Stimulated activated CD8-positive, alpha-beta memory T cell treated with anti-CD3 and anti-CD28 coated beads, Interleukin-15, amount 100 ng/mL, for 24 hours (primary cell): ENCODE data around the gene NXPH1.
"Not testable (repeated sequence)": the region's sequence is repeated elsewhere in the genome, so short reads cannot be mapped to it uniquely, and the experiment has no call there.

Experiments used
- DNase-seq: peaks from one replicate; pipeline ENCODE4 v3.0.0-alpha.2; 2020; ENCODE audit warnings: low read depth

The NXPH1 gene

GRCh38 chr7:8719102-8719501 lies 285.7 kb downstream of the NXPH1 start:
- DNase-seq = no peak

GRCh38 chr7:8724080-8724718 lies 290.8 kb downstream of the NXPH1 start:
- DNase-seq = no peak

- DNase-seq = not testable (repeated sequence)
These were observed 298.3 kb downstream of the NXPH1 start for GRCh38 chr7:8731756-8732155.

GRCh38 chr7:8739837-8740236 lies 306.4 kb downstream of the NXPH1 start:
- no peak for DNase-seq

GRCh38 chr7:8742837-8743236 lies 309.4 kb downstream of the NXPH1 start:
- DNase-seq = no peak

GRCh38 chr7:8747338-8747737 lies 313.9 kb downstream of the NXPH1 start:
- DNase-seq = no peak

GRCh38 chr7:8751557-8752231 lies 318.3 kb downstream of the NXPH1 start:
- no peak for DNase-seq

GRCh38 chr7:8753355-8753754 lies 319.9 kb downstream of the NXPH1 start:
- DNase-seq = no peak

- no peak for DNase-seq
These were observed 328.3 kb downstream of the NXPH1 start for GRCh38 chr7:8761731-8762130.

GRCh38 chr7:8762803-8763202 lies 329.4 kb downstream of the NXPH1 start:
- DNase-seq = no peak

GRCh38 chr7:8765374-8765773 lies 332.0 kb downstream of the NXPH1 start:
- DNase-seq = no peak

- DNase-seq = no peak
These were observed 340.1 kb downstream of the NXPH1 start for GRCh38 chr7:8773518-8773917.

GRCh38 chr7:8778459-8778858 lies 345.1 kb downstream of the NXPH1 start:
- no peak for DNase-seq

GRCh38 chr7:8781166-8781565 lies 347.8 kb downstream of the NXPH1 start:
- no peak for DNase-seq

GRCh38 chr7:8783229-8783628 lies 349.8 kb downstream of the NXPH1 start:
- DNase-seq = no peak

GRCh38 chr7:8785081-8785480 lies 351.7 kb downstream of the NXPH1 start:
- DNase-seq = no peak

- no peak for DNase-seq
These were observed 367.6 kb downstream of the NXPH1 start for GRCh38 chr7:8800986-8801385.
